Omental fat pad (tissue), 4 donors: ENCODE measurements around the gene ALK. TPM values are rescaled to one million over a fixed set of nuclear protein-coding genes. Genes with fewer than 3 reads are reported as not detected.

ENCODE experiments used
- ATAC-seq: fragments of 150-250 bp; one replicate; pipeline ENCODE4 v1.9.1; 2016; ENCODE audit warnings: mild to moderate bottlenecking, moderate library complexity; ENCODE audit not compliant: low FRiP score
- DNase-seq: peaks from one replicate; pipeline ENCODE4 v3.0.0-alpha.2; 2019; ENCODE audit warnings: low spot score
- total RNA-seq, 4 donors: library from RNA; depleted of rRNA; stranded (reverse); fragments of >200 nt; gene quantifications; one replicate each; pipeline ENCODE4 v1.1.0, GENCODE V29; 2016
- TF ChIP-seq, protein P1 (sequence below), 3 donors: fragments of 450-650 bp; IDR thresholded peaks; one replicate each; pipeline ENCODE4 v1.5.1; 2016 to 2017; ENCODE audit warnings: antibody characterized with exemption in 3 of 3, mild to moderate bottlenecking in 3 of 3, moderate library complexity in 2 of 3

Gene ALK
- total RNA-seq, 4 donors from 2014 or later, result 0.12 to 2.2 (median 0.44) TPM; not detected in 1

DNA sequence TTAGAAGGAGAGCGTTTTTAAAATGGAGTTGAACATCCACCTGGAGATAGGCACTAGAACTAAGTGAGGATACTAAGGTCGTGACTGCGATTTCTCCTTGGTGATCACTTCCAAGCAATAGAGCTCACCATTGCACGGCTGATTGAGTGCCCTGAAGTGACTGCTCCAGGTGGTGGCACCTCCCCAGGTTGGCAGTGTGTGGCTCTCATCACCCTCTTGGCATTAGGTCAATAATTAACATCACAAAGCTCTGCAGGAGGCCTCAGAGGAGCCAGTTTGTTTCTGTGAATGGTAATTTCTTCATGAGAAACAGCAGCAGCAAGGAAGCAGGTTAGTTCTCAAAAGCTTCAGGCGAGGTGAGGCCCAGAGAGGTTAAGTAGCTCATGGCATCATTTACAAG lies 546.6 kb downstream of the ALK start:
- ATAC-seq (no peak), DNase-seq (no peak)
- TF ChIP-seq, protein P1, sequence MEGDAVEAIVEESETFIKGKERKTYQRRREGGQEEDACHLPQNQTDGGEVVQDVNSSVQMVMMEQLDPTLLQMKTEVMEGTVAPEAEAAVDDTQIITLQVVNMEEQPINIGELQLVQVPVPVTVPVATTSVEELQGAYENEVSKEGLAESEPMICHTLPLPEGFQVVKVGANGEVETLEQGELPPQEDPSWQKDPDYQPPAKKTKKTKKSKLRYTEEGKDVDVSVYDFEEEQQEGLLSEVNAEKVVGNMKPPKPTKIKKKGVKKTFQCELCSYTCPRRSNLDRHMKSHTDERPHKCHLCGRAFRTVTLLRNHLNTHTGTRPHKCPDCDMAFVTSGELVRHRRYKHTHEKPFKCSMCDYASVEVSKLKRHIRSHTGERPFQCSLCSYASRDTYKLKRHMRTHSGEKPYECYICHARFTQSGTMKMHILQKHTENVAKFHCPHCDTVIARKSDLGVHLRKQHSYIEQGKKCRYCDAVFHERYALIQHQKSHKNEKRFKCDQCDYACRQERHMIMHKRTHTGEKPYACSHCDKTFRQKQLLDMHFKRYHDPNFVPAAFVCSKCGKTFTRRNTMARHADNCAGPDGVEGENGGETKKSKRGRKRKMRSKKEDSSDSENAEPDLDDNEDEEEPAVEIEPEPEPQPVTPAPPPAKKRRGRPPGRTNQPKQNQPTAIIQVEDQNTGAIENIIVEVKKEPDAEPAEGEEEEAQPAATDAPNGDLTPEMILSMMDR (IDR thresholded peaks at IDR 0.05), result no peak

DNA sequence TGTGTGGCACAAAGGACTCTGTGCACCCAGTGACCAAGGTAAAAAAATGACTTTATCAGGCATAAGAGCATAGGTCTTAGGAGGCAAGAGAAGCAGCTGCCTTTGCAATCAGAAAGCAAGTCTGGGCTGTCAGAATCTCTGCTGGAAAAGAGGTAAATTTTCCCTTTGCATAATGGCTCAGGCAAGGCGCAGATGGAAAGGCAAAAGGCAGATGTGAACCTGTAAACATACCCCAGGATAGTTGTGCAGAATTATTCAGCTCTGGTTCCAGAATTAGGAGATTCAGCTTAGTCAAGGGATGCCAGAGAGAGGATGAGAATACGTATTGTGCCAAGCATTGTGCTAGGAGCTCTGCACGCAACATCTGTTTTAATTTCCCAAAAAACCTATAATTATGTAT lies 547.5 kb downstream of the ALK start:
- DNase-seq (no peak), ATAC-seq (no peak)
- TF ChIP-seq, protein P1 (IDR thresholded peaks at IDR 0.05), result no peak

DNA sequence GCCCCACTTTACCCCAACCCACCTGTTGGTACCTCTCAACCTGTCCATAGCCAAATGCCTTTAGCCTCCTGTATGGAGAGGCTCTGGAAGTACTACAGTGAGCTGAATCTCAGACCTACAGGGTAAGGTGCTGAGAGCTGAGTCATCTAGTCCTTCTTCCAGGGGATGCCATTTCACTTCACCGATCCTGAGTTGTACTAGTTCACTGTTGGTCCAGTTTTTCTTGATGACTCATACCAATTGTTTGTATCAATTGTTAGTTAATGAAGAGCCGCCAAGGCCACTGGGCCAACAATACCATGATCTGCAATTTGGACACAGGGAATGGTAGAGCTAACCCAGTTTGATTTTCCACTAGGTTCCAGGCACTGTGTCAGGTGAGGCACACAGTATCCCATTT lies 549.2 kb downstream of the ALK start:
- DNase-seq (no peak), ATAC-seq (no peak)
- TF ChIP-seq, protein P1 (IDR thresholded peaks at IDR 0.05), result no peak

DNA sequence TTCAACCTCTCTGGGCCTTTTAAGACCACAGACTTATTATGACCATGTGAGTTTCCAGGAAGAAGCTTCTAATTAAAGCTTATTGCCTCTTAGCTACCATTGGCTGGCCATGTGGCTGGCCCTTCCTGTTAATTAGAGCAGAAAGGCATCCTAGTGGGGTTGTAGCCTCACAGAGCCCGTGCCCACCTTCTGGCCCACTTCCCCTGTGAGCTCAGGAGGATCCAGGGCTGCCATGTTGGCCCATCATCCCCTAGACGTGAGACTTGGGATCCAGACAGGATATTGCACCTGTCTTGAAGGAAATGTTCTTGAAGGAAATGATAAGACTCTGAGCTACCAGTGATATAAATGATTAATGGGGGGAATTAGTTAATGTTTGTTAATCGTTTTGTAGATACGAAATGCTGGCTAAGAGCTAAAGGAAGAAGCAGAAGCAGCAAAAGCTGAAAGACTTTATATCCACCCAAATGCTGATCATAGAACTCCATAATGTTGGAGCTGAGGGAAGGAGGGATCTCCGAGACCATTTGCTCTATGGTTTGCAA lies 550.7 kb downstream of the ALK start:
- ATAC-seq (no peak), DNase-seq (no peak)
- TF ChIP-seq, protein P1 (IDR thresholded peaks at IDR 0.05), result no peak

DNA sequence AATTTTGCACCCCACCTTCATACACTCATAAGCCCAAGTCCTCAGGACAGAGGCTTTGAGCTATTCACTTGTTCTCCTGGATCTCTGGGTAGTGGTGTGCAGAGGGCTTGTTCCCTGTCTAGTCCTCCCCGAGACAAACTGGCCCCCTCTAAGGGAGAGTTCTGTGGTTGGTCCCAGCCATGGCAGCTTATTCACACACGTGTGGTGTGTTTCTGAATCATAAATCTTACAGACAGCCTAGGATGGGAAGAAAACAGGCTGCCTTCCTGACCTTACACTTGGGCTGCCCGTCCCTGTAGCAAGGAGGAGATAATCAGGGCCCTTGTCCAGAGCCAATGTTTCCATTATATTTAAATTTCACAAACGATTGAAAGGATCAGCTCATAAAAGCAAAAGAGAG lies 551.2 kb downstream of the ALK start:
- no peak for ATAC-seq
- DNase-seq, result no peak
- TF ChIP-seq, protein P1 (IDR thresholded peaks at IDR 0.05), result no peak

DNA sequence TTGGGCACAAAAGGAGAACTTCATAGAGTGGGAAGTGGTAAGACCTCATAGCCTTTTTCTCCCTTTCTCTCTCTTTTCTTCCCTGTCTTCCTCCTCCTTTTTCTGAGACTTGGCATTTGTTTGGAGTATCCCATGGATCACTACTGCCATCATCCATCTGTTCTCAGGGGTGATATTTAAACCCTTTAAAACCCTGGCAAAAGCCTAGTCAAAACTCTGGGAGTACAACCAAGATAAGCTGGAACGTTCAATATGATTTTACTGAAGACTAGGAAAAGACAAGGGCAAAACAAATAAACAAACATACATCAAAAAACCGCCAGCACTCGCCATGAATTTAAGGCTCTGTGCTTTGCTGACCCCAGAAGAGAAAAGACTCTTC lies 552.7 kb downstream of the ALK start:
- ATAC-seq (no peak), DNase-seq (no peak)
- TF ChIP-seq, protein P1 (IDR thresholded peaks at IDR 0.05), result no peak

DNA sequence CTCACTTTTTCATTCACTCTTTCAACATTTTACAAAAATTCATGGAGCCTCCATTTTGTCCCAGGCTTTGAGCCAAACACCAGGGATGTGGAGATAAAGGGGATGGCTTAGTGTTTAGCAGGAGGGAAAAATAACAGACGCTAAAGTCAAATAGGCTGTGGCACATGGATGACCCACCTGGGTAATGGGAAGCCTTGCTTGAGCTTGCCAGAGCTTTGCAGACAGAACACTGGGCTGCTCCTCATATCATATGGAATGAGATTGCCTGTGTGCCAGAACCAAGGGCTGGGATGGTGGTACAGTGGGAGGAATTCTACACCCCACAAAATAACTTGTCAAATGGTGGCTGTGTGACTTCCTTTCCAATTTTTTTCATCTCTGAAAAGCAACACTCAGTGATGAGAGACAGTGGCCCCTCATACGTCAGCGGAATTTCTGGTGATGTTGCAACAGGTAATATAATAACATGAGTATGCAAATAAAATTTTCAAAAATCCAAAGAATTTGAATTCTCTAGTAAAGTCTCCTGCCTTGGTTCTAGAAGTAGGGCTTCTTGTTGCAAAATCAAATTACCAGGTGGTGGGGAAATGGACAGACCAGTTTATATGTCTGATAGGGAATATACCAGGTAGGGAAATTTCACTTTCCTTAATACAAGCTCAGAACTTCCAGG lies 553.3 kb downstream of the ALK start:
- TF ChIP-seq, protein P1 (IDR thresholded peaks at IDR 0.05), result no peak
- no peak for DNase-seq
- ATAC-seq, result peak; percentile 45
